IMR-90 (cell line): ENCODE data around the gene NEURL2. TPM values are rescaled to one million over a fixed set of nuclear protein-coding genes. Genes with fewer than 3 reads are reported as not detected.

Source experiments
- ATAC-seq: fragments of 200-7000 bp; cut with Tn5 transposase; 2 replicates; pipeline ENCODE4 v1.9.1; 2020; ENCODE audit warnings: low read depth, mild to moderate bottlenecking, moderate library complexity
- BruUV-seq: library from RNA; stranded (reverse); fragments of 400-500 nt; replicated peaks from 2 replicates; lab custom pipeline; 2021; lab: Mats Ljungman, UMichigan
- CTCF ChIA-PET: fragments of 300-600 bp; formaldehyde crosslinking; extraction: SDS; loops from one replicate; lab custom pipeline; 2021; ENCODE audit warnings: antibody characterized with exemption; lab: Yijun Ruan, JAX
- POLR2A ChIA-PET: fragments of 300-600 bp; sonication (Branson Sonifier 250); formaldehyde crosslinking; loops from one replicate; lab custom pipeline; 2022; ENCODE audit warnings: antibody characterized with exemption; ENCODE audit not compliant: unreplicated experiment; lab: Charles Lee
- DNase-seq: peaks from one replicate; pipeline ENCODE4 v3.0.0; 2013
- H2AFZ ChIP-seq: replicated peaks from 2 replicates; pipeline ENCODE3; 2013; ENCODE audit warnings: low read length, mild to moderate bottlenecking; ENCODE audit not compliant: poor library complexity
- H2AK5ac ChIP-seq: 2 replicates; pipeline ENCODE4 v1.6.1; 2013; ENCODE audit warnings: low read depth, low read length, inconsistent platforms
- H2AK9ac ChIP-seq: replicated peaks from 2 replicates; pipeline ENCODE3; 2013; ENCODE audit warnings: mild to moderate bottlenecking, low read depth, low read length, moderate library complexity; ENCODE audit not compliant: poor library complexity
- H2BK120ac ChIP-seq: 2 replicates; pipeline ENCODE4 v1.6.1; 2013; ENCODE audit warnings: low read depth, low read length, inconsistent platforms
- H2BK15ac ChIP-seq: 3 replicates; pipeline ENCODE4 v1.6.1; 2013; ENCODE audit warnings: low read depth, low read length, inconsistent platforms
- H2BK20ac ChIP-seq: 2 replicates; pipeline ENCODE4 v1.6.1; 2013; ENCODE audit warnings: low read depth, mild to moderate bottlenecking, inconsistent platforms, low read length, moderate library complexity
- H2BK5ac ChIP-seq: 2 replicates; pipeline ENCODE4 v1.6.1; 2013; ENCODE audit warnings: mild to moderate bottlenecking, low read depth, low read length, inconsistent platforms; ENCODE audit not compliant: poor library complexity, severe bottlenecking
- H3K14ac ChIP-seq: replicated peaks from 2 replicates; pipeline ENCODE4 v1.6.1; 2013; ENCODE audit warnings: low read depth, low read length, inconsistent platforms
- H3K18ac ChIP-seq: 2 replicates; pipeline ENCODE4 v1.6.1; 2013; ENCODE audit warnings: low read depth, low read length, control low read depth
- H3K23ac ChIP-seq: 2 replicates; pipeline ENCODE4 v1.6.1; 2013; ENCODE audit warnings: low read depth, low read length, inconsistent platforms
- H3K27ac ChIP-seq: 2 replicates; pipeline ENCODE4 v1.5.1; 2013; ENCODE audit warnings: mild to moderate bottlenecking, control low read depth, low read length; ENCODE audit not compliant: insufficient read depth
- H3K27me3 ChIP-seq: 2 replicates; pipeline ENCODE4 v1.6.1; 2013; ENCODE audit warnings: low read length; ENCODE audit not compliant: control insufficient read depth, insufficient read depth
- H3K36me3 ChIP-seq: 2 replicates; pipeline ENCODE4 v1.6.1; 2013; ENCODE audit warnings: low read length, mixed read lengths; ENCODE audit not compliant: control insufficient read depth, insufficient read depth
- H3K4ac ChIP-seq: 2 replicates; pipeline ENCODE4 v1.6.1; 2013; ENCODE audit warnings: low read depth, low read length, inconsistent platforms
- H3K4me1 ChIP-seq: 2 replicates; pipeline ENCODE4 v1.6.1; 2013; ENCODE audit warnings: low read length, mixed read lengths; ENCODE audit not compliant: control insufficient read depth, insufficient read depth
- H3K4me2 ChIP-seq: 2 replicates; pipeline ENCODE4 v1.6.1; 2013; ENCODE audit warnings: low read depth, mild to moderate bottlenecking, control low read depth, low read length, moderate library complexity
- H3K4me3 ChIP-seq: 2 replicates; pipeline ENCODE4 v1.5.1; 2013; ENCODE audit warnings: low read depth, mild to moderate bottlenecking, control low read depth, low read length, moderate library complexity; ENCODE audit not compliant: insufficient read depth
- H3K56ac ChIP-seq: 2 replicates; pipeline ENCODE4 v1.6.1; 2013; ENCODE audit warnings: low read length, inconsistent platforms; ENCODE audit not compliant: insufficient read depth; ENCODE audit errors: extremely low read depth
- H3K79me1 ChIP-seq, 2 experiments: 2 replicates each; pipeline ENCODE4 v1.6.1; 2013; ENCODE audit warnings: low read length in 2 of 2, inconsistent platforms in 1 of 2, low read depth in 1 of 2
- H3K9ac ChIP-seq: 2 replicates; pipeline ENCODE4 v1.6.1; 2013; ENCODE audit warnings: low read depth, low read length, control low read depth
- H3K9me1 ChIP-seq: 2 replicates; pipeline ENCODE4 v1.6.1; 2013; ENCODE audit warnings: low read length, inconsistent platforms; ENCODE audit not compliant: insufficient read depth
- H3K9me3 ChIP-seq: 2 replicates; pipeline ENCODE4 v1.6.1; 2013; ENCODE audit warnings: low read length; ENCODE audit not compliant: control insufficient read depth, insufficient read depth
- H4K20me1 ChIP-seq: 2 replicates; pipeline ENCODE4 v1.6.1; 2013; ENCODE audit warnings: low read length, inconsistent platforms; ENCODE audit not compliant: insufficient read depth
- H4K5ac ChIP-seq: 2 replicates; pipeline ENCODE4 v1.6.1; 2013; ENCODE audit warnings: mild to moderate bottlenecking, low read depth, low read length, control low read depth
- H4K8ac ChIP-seq, 2 experiments: 2 replicates each; pipeline ENCODE4 v1.6.1; 2013; ENCODE audit warnings: low read depth in 2 of 2, low read length in 2 of 2, control low read depth in 1 of 2, inconsistent platforms in 1 of 2
- H4K91ac ChIP-seq: 2 replicates; pipeline ENCODE4 v1.6.1; 2013; ENCODE audit warnings: low read depth, low read length, inconsistent platforms; ENCODE audit not compliant: insufficient read depth
- BHLHE40 ChIP-seq: fragments of 150-350 bp; IDR thresholded peaks from 2 replicates; pipeline ENCODE4 v1.6.1; 2016; ENCODE audit warnings: mild to moderate bottlenecking, low read depth, low read length
- CEBPB ChIP-seq: IDR thresholded peaks from 2 replicates; pipeline ENCODE4 v1.6.1; 2012; ENCODE audit warnings: low read depth, low read length, improper control_type of control experiment
- CHD1 ChIP-seq: IDR thresholded peaks from 2 replicates; pipeline ENCODE4 v1.6.1; 2012; ENCODE audit warnings: low read depth, low read length, improper control_type of control experiment
- CTCF ChIP-seq: conservative IDR thresholded peaks from 2 replicates; pipeline ENCODE4 v1.5.1; 2012; ENCODE audit warnings: mild to moderate bottlenecking, low read depth, low read length, improper control_type of control experiment
- MAFK ChIP-seq: IDR thresholded peaks from 2 replicates; pipeline ENCODE4 v1.6.1; 2012; ENCODE audit warnings: low read depth, low read length, improper control_type of control experiment
- MAZ ChIP-seq: IDR thresholded peaks from 2 replicates; pipeline ENCODE4 v1.6.1; 2012; ENCODE audit warnings: low read depth, mild to moderate bottlenecking, low read length, improper control_type of control experiment, moderate library complexity, borderline replicate concordance
- MXI1 ChIP-seq: IDR thresholded peaks from 2 replicates; pipeline ENCODE4 v1.6.1; 2012; ENCODE audit warnings: low read depth, mild to moderate bottlenecking, low read length, moderate library complexity, borderline replicate concordance
- NFE2L2 ChIP-seq: fragments of 150-350 bp; IDR thresholded peaks from 2 replicates; pipeline ENCODE4 v1.6.1; 2016; ENCODE audit warnings: low read depth, mild to moderate bottlenecking, low read length
- POLR2A ChIP-seq: IDR thresholded peaks from 2 replicates; pipeline ENCODE4 v1.6.1; 2012; ENCODE audit warnings: mild to moderate bottlenecking, low read depth, low read length
- RAD21 ChIP-seq: IDR thresholded peaks from 2 replicates; pipeline ENCODE4 v1.6.1; 2012; ENCODE audit warnings: low read length, improper control_type of control experiment
- RCOR1 ChIP-seq: IDR thresholded peaks from 2 replicates; pipeline ENCODE4 v1.6.1; 2012; ENCODE audit warnings: mild to moderate bottlenecking, low read length, improper control_type of control experiment; ENCODE audit not compliant: insufficient replicate concordance
- RFX5 ChIP-seq: IDR thresholded peaks from 2 replicates; pipeline ENCODE4 v1.8.0; 2012; ENCODE audit warnings: low read depth, mild to moderate bottlenecking, low read length, moderate library complexity
- WGBS, 2 experiments: methylation state at CpG; one replicate each; pipeline versions ENCODE4 v1.1.5 to v1.1.7; 2013; ENCODE audit warnings: missing lambda C conversion rate in 2 of 2; ENCODE audit not compliant: insufficient read length in 1 of 2; ENCODE audit errors: extremely low coverage in 2 of 2; 5-methylcytosine and 5-hydroxymethylcytosine counted together
- dilution Hi-C: fragments of 300-500 bp; cut with HindIII; formaldehyde crosslinking; loops from one replicate; pipeline ENCODE4 v1.14.3; 2018; ENCODE audit warnings: low sequenced_read_pairs; ENCODE audit not compliant: unreplicated experiment
- in situ Hi-C: fragments of 300-500 bp; cut with MboI; formaldehyde crosslinking; loops from 3 replicates; pipeline ENCODE4 v1.14.3; 2019; ENCODE audit warnings: low sequenced_read_pairs, inconsistent platforms, mixed read lengths
- intact Hi-C: fragments of 100-400 bp; cut with micrococcal nuclease; formaldehyde crosslinking; loops from 2 replicates; pipeline ENCODE4 v1.10.0; 2022
- polyA plus RNA-seq, 3 experiments: library from polyadenylated mRNA; depleted of rRNA; stranded (reverse); fragments of >200 nt; gene quantifications; 2 replicates each; pipeline ENCODE4 v1.2.3, GENCODE V29; 2012; ENCODE audit warnings: low replicate concordance in 1 of 3
- total RNA-seq: library from RNA; depleted of rRNA; stranded (reverse); fragments of >200 nt; gene quantifications from 2 replicates; pipeline ENCODE4 v1.2.3, GENCODE V29; 2012
- TF ChIP-seq, protein P1 (sequence below): fragments of 150-350 bp; IDR thresholded peaks from 2 replicates; pipeline ENCODE4 v1.6.1; 2017; ENCODE audit warnings: mild to moderate bottlenecking, antibody characterized with exemption, low read length, low read depth

The NEURL2 gene
- total and polyA plus RNA-seq, 2 of the 4 experiments (the other 2 are of a cell fraction) = 1.1 to 2.5 TPM

DNA sequence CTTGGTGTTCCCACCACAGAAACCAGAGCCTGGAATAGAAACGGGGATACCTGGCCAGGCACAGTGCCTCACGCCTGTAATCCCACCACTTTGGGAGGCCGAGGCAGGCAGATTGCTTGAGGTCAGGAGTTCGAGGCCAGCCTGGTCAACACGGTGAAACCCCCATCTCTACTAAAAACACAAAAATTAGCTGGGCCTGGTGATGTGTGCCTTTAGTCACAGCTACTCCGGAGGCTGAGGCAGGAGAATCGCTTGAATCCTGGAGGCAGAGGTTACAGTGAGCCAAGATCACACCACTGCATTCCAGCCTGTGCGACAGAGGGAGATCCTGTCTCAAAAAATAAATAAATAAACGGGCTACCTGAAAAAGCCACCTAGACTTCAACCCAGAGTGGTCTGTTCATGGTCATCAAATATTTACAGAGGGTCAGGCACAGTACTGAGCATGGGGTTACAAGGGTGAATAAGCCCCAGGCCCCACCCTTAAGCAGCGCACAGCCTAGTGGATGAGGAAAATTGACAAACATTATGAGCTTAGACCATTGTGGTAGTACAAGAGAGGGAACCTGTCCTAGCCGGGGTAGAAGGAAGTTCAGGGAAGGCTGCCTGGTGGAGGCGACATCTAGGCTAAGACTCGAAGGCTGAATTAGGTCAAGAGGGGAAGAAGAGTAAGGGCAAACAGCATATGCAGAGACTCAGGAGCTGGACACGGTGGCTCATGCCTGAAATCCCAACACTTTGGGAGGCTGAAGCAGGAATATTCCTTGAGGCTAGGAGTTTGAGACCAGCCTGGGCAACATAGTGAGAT is 36.3 kb upstream of the NEURL2 start (continued):
- no peak for TF ChIP-seq MAFK

GRCh38 chr20:45926731-45927070 is 35.7 kb upstream of the NEURL2 start:
- no peak overlapping the region for H2BK15ac ChIP-seq
- peaks cover 6 to 16% of the 10 kb centered on the region in 2 experiments for H3K79me1 ChIP-seq
- dilution Hi-C loops (no loop called here), intact Hi-C loops (no loop called here), in situ Hi-C loops (no loop called here)
- H3K27me3 ChIP-seq = no peaks in the 10 kb centered on the region
- H2BK120ac ChIP-seq = no peak overlapping the region
- no peaks in the 10 kb centered on the region for H3K9me3 ChIP-seq
- no peak overlapping the region for H4K5ac ChIP-seq
- H3K9me1 ChIP-seq = no peaks in the 10 kb centered on the region; the same call in 1 of the 2 replicates
- ChIA-PET POLR2A (interaction anchor here (0.6 kb wide), 1 partner anchor 16 kb away, joined by 4 read pairs; no protein-coding TSS in a partner anchor), CTCF (interaction anchor here (1.0 kb wide), 1 partner anchor 11 kb away, joined by 4 read pairs; no protein-coding TSS in a partner anchor)
- H2AFZ ChIP-seq = no peak overlapping the region
- no peak overlapping the region for H3K4ac ChIP-seq
- no peak overlapping the region for H3K56ac ChIP-seq
- BruUV-seq = no TSS peak
- H3K4me3 ChIP-seq = no peak overlapping the region
- H3K4me1 ChIP-seq = peaks cover 8% of the 10 kb centered on the region; the same call in 1 of the 2 replicates
- H4K91ac ChIP-seq = no peak overlapping the region
- H3K27ac ChIP-seq = no peak overlapping the region
- DNase-seq (no peak), ATAC-seq (no peak)
- H2AK9ac ChIP-seq = no peak overlapping the region
- no peaks in the 10 kb centered on the region for H3K36me3 ChIP-seq
- H3K14ac ChIP-seq = no peak overlapping the region
- no peak overlapping the region for H3K4me2 ChIP-seq
- no peak overlapping the region for H2AK5ac ChIP-seq
- no peak overlapping the region for H3K23ac ChIP-seq
- H2BK5ac ChIP-seq = no peak overlapping the region
- H4K20me1 ChIP-seq = peaks cover 4% of the 10 kb centered on the region
- H3K9ac ChIP-seq = no peak overlapping the region
- H3K18ac ChIP-seq = no peak overlapping the region
- H2BK20ac ChIP-seq = no peak overlapping the region
- no CpG with 5 or more reads among the region's 2 CpGs for WGBS, 2 experiments
- no peak overlapping the region for H4K8ac ChIP-seq
- no peak for TF ChIP-seq NFE2L2
- no peak for TF ChIP-seq CHD1
- TF ChIP-seq MAFK = no peak
- no peak for TF ChIP-seq CEBPB
- no peak for TF ChIP-seq RFX5
- no peak for TF ChIP-seq RCOR1
- no peak for TF ChIP-seq RAD21
- no peak for TF ChIP-seq MAZ
- TF ChIP-seq POLR2A = no peak
- TF ChIP-seq, protein P1, sequence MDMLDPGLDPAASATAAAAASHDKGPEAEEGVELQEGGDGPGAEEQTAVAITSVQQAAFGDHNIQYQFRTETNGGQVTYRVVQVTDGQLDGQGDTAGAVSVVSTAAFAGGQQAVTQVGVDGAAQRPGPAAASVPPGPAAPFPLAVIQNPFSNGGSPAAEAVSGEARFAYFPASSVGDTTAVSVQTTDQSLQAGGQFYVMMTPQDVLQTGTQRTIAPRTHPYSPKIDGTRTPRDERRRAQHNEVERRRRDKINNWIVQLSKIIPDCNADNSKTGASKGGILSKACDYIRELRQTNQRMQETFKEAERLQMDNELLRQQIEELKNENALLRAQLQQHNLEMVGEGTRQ = no peak
- TF ChIP-seq MXI1 = no peak
- no peak for TF ChIP-seq CTCF
- no peak for TF ChIP-seq BHLHE40
